NT2/D1 (cell line): ENCODE results near the gene DSCAM.

Source experiments
- DNase-seq: peaks from one replicate; pipeline ENCODE4 v3.0.0-alpha.2; 2011; ENCODE audit warnings: low read depth, low spot score
- H3K27me3 ChIP-seq: 2 replicates; pipeline ENCODE4 v1.6.0; 2011; ENCODE audit warnings: mild to moderate bottlenecking; ENCODE audit not compliant: insufficient read length, insufficient read depth
- H3K36me3 ChIP-seq: 2 replicates; pipeline ENCODE4 v1.6.1; 2011; ENCODE audit warnings: mild to moderate bottlenecking, low read length, mixed read lengths; ENCODE audit not compliant: insufficient read depth, insufficient read length
- H3K4me1 ChIP-seq: 2 replicates; pipeline ENCODE4 v1.5.1; 2011; ENCODE audit not compliant: insufficient read depth, insufficient read length
- H3K4me3 ChIP-seq: 2 replicates; pipeline ENCODE4 v1.5.1; 2011; ENCODE audit warnings: low read depth; ENCODE audit not compliant: insufficient read length
- H3K9ac ChIP-seq: 2 replicates; pipeline ENCODE4 v1.6.0; 2011; ENCODE audit warnings: low read depth; ENCODE audit not compliant: insufficient read length
- H3K9me3 ChIP-seq: 2 replicates; pipeline ENCODE4 v1.5.1; 2011; ENCODE audit warnings: mild to moderate bottlenecking, low read length; ENCODE audit not compliant: insufficient read depth
- SUZ12 ChIP-seq: IDR thresholded peaks from 2 replicates; pipeline ENCODE4 v1.6.1; 2011; ENCODE audit not compliant: insufficient read length, insufficient read depth; ENCODE audit errors: extremely low read depth
- YY1 ChIP-seq: IDR thresholded peaks from 2 replicates; pipeline ENCODE4 v1.6.1; 2011; ENCODE audit not compliant: insufficient read length, insufficient read depth
- ZNF274 ChIP-seq: IDR thresholded peaks from 2 replicates; pipeline ENCODE4 v1.6.1; 2011; ENCODE audit warnings: mild to moderate bottlenecking, low read depth, low read length

The DSCAM gene

GRCh38 chr21:39984286-39984991 lies 862.5 kb downstream of the DSCAM start:
- no peak for TF ChIP-seq ZNF274
- no peak for TF ChIP-seq YY1
- no peak for TF ChIP-seq SUZ12
- no peaks in the 10 kb centered on the region for H3K36me3 ChIP-seq
- no peak overlapping the region for H3K9ac ChIP-seq
- DNase-seq: no peak
- no peaks in the 10 kb centered on the region for H3K27me3 ChIP-seq
- no peak overlapping the region for H3K4me3 ChIP-seq
- H3K4me1 ChIP-seq: no peaks in the 10 kb centered on the region
- H3K9me3 ChIP-seq: no peaks in the 10 kb centered on the region

DNA sequence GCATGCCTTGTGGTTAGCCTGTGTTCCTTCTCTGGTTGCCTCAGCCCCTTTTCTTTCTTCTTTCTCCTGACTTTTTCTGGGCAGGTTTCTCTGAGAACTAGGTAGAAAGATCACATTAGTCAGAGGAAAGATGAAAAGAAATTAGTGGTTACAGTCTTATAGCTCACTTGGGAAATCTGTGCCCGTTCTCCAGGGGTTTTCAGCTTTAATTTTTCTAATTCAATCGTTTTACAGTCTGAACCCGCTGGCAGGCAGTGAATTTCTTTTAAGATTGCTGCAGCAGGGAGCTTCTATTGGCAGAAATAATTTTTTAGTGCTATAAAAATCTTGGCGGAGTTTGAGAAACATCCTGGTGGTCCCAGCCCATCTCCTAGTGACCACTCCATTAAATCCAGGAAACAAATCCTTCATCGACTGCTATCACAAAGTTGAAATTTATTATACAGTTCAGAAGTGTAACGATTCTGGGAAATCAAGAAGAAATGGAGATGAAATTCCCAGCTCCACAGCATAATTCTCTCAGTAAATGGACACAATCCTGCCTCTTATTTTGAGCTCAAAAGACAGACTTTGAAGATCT lies 866.6 kb downstream of the DSCAM start:
- TF ChIP-seq ZNF274 (no peak), YY1 (no peak), SUZ12 (no peak)
- no peak overlapping the region for H3K9ac ChIP-seq
- no peaks in the 10 kb centered on the region for H3K4me1 ChIP-seq
- H3K9me3 ChIP-seq: no peaks in the 10 kb centered on the region
- H3K4me3 ChIP-seq: no peak overlapping the region
- DNase-seq: no peak
- peaks cover 4% of the 10 kb centered on the region for H3K27me3 ChIP-seq
- H3K36me3 ChIP-seq: no peaks in the 10 kb centered on the region

- no peaks in the 10 kb centered on the region for H3K4me1 ChIP-seq
- H3K4me3 ChIP-seq: no peak overlapping the region
- DNase-seq: no peak
- no peak overlapping the region for H3K9ac ChIP-seq
- no peaks in the 10 kb centered on the region for H3K36me3 ChIP-seq
- H3K27me3 ChIP-seq: peaks cover 13% of the 10 kb centered on the region
- TF ChIP-seq SUZ12 (no peak), ZNF274 (no peak), YY1 (no peak)
- H3K9me3 ChIP-seq: no peaks in the 10 kb centered on the region
Measured at GRCh38 chr21:39979321-39979720, 867.6 kb downstream of the DSCAM start.

DNA sequence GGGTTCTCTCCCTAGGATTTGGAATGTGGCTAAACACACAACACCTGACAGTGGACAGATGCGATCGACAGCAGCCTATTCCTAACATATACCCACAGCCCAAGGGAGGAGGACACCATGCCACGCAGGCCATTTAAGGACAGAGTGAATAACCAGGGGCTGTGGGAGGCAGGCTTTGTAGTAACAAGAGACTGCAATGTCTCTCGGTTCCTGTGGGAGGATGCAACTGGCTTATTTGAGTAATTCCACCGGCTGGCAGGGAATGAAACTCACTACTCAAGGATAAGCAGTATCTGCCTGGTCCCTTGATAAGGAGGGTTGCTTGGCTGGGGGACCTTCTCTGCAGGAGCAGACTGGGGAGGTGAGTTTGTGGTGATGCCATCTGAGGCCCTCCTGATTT lies 870.2 kb downstream of the DSCAM start:
- DNase-seq: no peak
- no peaks in the 10 kb centered on the region for H3K36me3 ChIP-seq
- TF ChIP-seq ZNF274 (no peak), YY1 (no peak), SUZ12 (no peak)
- no peaks in the 10 kb centered on the region for H3K4me1 ChIP-seq
- peaks cover 16% of the 10 kb centered on the region for H3K27me3 ChIP-seq
- no peak overlapping the region for H3K4me3 ChIP-seq
- no peak overlapping the region for H3K9ac ChIP-seq
- H3K9me3 ChIP-seq: no peaks in the 10 kb centered on the region

GRCh38 chr21:39972976-39973770 lies 873.8 kb downstream of the DSCAM start:
- Histone ChIP-seq H3K4me1 (no peaks in the 10 kb centered on the region), H3K9ac (no peak overlapping the region), H3K9me3 (no peaks in the 10 kb centered on the region), H3K36me3 (no peaks in the 10 kb centered on the region), H3K27me3 (peaks cover 16% of the 10 kb centered on the region), H3K4me3 (no peak overlapping the region)
- TF ChIP-seq YY1: no peak
- no peak for DNase-seq

DNA sequence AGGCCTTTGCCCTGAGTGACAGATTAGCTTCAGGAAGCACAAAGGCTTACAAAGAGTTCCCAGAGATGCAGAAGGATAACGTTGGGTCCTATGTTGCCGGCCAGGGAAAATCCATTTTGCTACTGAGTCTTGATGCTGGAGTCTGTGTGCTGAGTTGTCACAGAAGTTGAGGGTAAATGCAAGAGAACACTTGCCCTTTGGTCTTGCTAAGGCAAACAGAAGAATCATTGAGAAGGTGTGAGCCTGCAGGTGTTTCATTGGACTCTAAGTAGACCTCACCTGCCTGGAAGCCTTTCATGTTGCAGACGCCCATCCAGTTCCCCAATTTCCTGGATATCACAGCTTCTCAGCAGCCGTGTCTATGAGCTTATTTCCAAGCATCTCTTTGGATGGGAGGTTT lies 874.5 kb downstream of the DSCAM start:
- no peaks in the 10 kb centered on the region for H3K36me3 ChIP-seq
- TF ChIP-seq YY1 (no peak), SUZ12 (no peak), ZNF274 (no peak)
- H3K4me1 ChIP-seq: no peaks in the 10 kb centered on the region
- no peak for DNase-seq
- H3K4me3 ChIP-seq: no peak overlapping the region
- H3K9me3 ChIP-seq: no peaks in the 10 kb centered on the region
- H3K27me3 ChIP-seq: peaks cover 16% of the 10 kb centered on the region
- H3K9ac ChIP-seq: no peak overlapping the region

DNA sequence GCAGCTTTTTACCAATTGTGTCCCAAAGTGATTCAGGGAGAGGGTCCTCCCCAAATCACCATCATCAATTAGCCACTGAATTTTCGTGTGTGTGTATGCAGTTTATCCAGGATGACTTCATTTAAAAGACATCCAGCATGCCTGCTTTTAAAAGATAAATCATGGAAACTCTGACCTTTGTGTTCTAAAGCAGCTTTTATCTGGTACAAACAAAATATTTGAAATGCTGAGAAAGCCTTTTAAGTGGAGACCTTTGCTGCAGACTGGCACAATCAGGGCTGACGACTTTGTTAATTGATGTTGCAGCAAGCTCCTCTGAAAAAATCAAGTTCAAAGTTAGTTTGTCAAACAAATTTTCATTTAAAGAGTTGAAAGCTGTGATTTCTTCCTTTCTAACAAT lies 875.0 kb downstream of the DSCAM start:
- Histone ChIP-seq H3K4me3 (no peak overlapping the region), H3K36me3 (no peaks in the 10 kb centered on the region), H3K4me1 (no peaks in the 10 kb centered on the region), H3K9me3 (no peaks in the 10 kb centered on the region), H3K9ac (no peak overlapping the region), H3K27me3 (peaks cover 16% of the 10 kb centered on the region)
- DNase-seq: no peak
- no peak for TF ChIP-seq YY1
- no peak for TF ChIP-seq SUZ12
- no peak for TF ChIP-seq ZNF274
